Progenitor cell of endocrine pancreas (in vitro differentiated cells): ENCODE measurements around the gene TBL1X. TPM values are rescaled to one million over a fixed set of nuclear protein-coding genes. Genes with fewer than 3 reads are reported as not detected.
A peak's percentile ranks its signal among the peaks of the same experiment; 100 is the strongest.

Source experiments
- DNase-seq: peaks from one replicate; pipeline ENCODE4 v3.0.0; 2021; ENCODE audit warnings: low spot score; ENCODE audit not compliant: unreplicated experiment
- H3K27ac Mint-ChIP-seq: 2 replicates; pipeline ENCODE4 v1.8.0; 2021; ENCODE audit warnings: mild to moderate bottlenecking, moderate library complexity, mixed read lengths
- H3K27me3 Mint-ChIP-seq: 2 replicates; pipeline ENCODE4 v1.8.0; 2021; ENCODE audit warnings: mixed read lengths
- H3K36me3 Mint-ChIP-seq: 2 replicates; pipeline ENCODE4 v1.8.0; 2022; ENCODE audit warnings: mixed read lengths; ENCODE audit not compliant: insufficient read depth
- H3K4me1 Mint-ChIP-seq: 2 replicates; pipeline ENCODE4 v1.8.0; 2021; ENCODE audit warnings: low read depth, mixed read lengths
- H3K4me3 Mint-ChIP-seq: 2 replicates; pipeline ENCODE4 v1.8.0; 2021; ENCODE audit warnings: low read depth, mild to moderate bottlenecking, moderate library complexity, mixed read lengths
- H3K9me3 Mint-ChIP-seq: 2 replicates; pipeline ENCODE4 v1.8.0; 2021; ENCODE audit warnings: low read depth, mixed read lengths
- CTCF ChIP-seq: fragments of 200-600 bp; sonication (generic); IDR thresholded peaks from one replicate; pipeline ENCODE4 v1.5.0; 2021; ENCODE audit warnings: antibody characterized with exemption, mild to moderate bottlenecking; ENCODE audit not compliant: unreplicated experiment
- total RNA-seq: library from RNA; stranded (reverse); gene quantifications from 2 replicates; pipeline ENCODE4 v1.2.1, GENCODE V29; 2021

Gene TBL1X
- total RNA-seq, 1 donor from 2014 or later: 42.7 TPM

GRCh38 chrX:9785944-9786797 is 321.3 kb downstream of the TBL1X start, which contains the start of gene SHROOM2:
SHROOM2 (plus strand) TSS chrX:9786429; CDS start chrX:9786546, 117 bp downstream.
- TF ChIP-seq CTCF: no peak
- H3K4me1 Mint-ChIP-seq: peaks cover 15% of the 10 kb centered on the region
- H3K4me3 Mint-ChIP-seq: peak within 1 kb of the TSS; percentile 82
- no peaks in the 10 kb centered on the region for H3K9me3 Mint-ChIP-seq
- no peaks in the 10 kb centered on the region for H3K36me3 Mint-ChIP-seq
- peak within 1 kb of the TSS; percentile 95 for H3K27ac Mint-ChIP-seq
- H3K27me3 Mint-ChIP-seq: no peaks in the 10 kb centered on the region
- peak; percentile 34 for DNase-seq

GRCh38 chrX:9786798-9787635 is 322.2 kb downstream of the TBL1X start:
- TF ChIP-seq CTCF: no peak
- no peaks in the 10 kb centered on the region for H3K9me3 Mint-ChIP-seq
- H3K36me3 Mint-ChIP-seq: no peaks in the 10 kb centered on the region
- H3K4me1 Mint-ChIP-seq: peaks cover 15% of the 10 kb centered on the region
- no peak for DNase-seq
- H3K4me3 Mint-ChIP-seq: peak overlapping the region; percentile 82
- peak overlapping the region; percentile 95 for H3K27ac Mint-ChIP-seq
- H3K27me3 Mint-ChIP-seq: no peaks in the 10 kb centered on the region

GRCh38 chrX:9788911-9789310 is 324.1 kb downstream of the TBL1X start:
- Mint-ChIP-seq H3K27me3 (no peaks in the 10 kb centered on the region), H3K4me3 (peak overlapping the region; percentile 49), H3K36me3 (no peaks in the 10 kb centered on the region), H3K9me3 (no peaks in the 10 kb centered on the region), H3K27ac (peak overlapping the region; percentile 85), H3K4me1 (peaks cover 15% of the 10 kb centered on the region)
- no peak for TF ChIP-seq CTCF
- no peak for DNase-seq

- peaks cover under 1% of the 10 kb centered on the region for H3K9me3 Mint-ChIP-seq
- H3K4me3 Mint-ChIP-seq: no peak overlapping the region
- no peaks in the 10 kb centered on the region for H3K27me3 Mint-ChIP-seq
- no peak for DNase-seq
- no peak for TF ChIP-seq CTCF
- no peaks in the 10 kb centered on the region for H3K36me3 Mint-ChIP-seq
- H3K4me1 Mint-ChIP-seq: peaks cover 15% of the 10 kb centered on the region
- peak overlapping the region; percentile 16 for H3K27ac Mint-ChIP-seq
Observed at GRCh38 chrX:9789555-9789954, 324.7 kb downstream of the TBL1X start.
